K562 (cell line): ENCODE data around the gene C1orf21. TPM values are rescaled to one million over a fixed set of nuclear protein-coding genes. Genes with fewer than 3 reads are reported as not detected.

Source experiments
- ATAC-seq: fragments of 200-7000 bp; cut with Tn5 transposase; 3 replicates; pipeline ENCODE4 v1.9.1; 2020; ENCODE audit warnings: moderate library complexity
- BruUV-seq: library from RNA; stranded (reverse); fragments of 400-500 nt; replicated peaks from 2 replicates; lab custom pipeline; 2021; lab: Mats Ljungman, UMichigan
- CTCF ChIA-PET: fragments of 300-600 bp; formaldehyde crosslinking; extraction: SDS; loops from one replicate; lab custom pipeline; 2021; ENCODE audit warnings: low intra/inter-chr PET ratio; lab: Yijun Ruan, JAX
- POLR2A ChIA-PET: fragments of 300-600, 350-650 bp; sonication (Branson Sonifier 250); formaldehyde crosslinking; extraction: SDS; loops from one replicate; lab custom pipeline; 2021; ENCODE audit warnings: antibody characterized with exemption, inconsistent platforms; lab: Yijun Ruan, JAX
- DNase-seq, 4 experiments: peaks; one replicate each; pipeline versions ENCODE4 v3.0.0 to v3.0.0-alpha.2; 2011 to 2018; ENCODE audit warnings: low spot score in 3 of 4, mixed read lengths in 3 of 4; ENCODE audit errors: extremely low read depth in 1 of 4
- FAIRE-seq: peaks from 2 replicates; lab custom pipeline; 2011; peaks lifted over from hg19 to GRCh38; lab: Jason Lieb, UNC
- H2AFZ ChIP-seq: 2 replicates; pipeline ENCODE4 v1.6.0; 2011; ENCODE audit warnings: low read depth, low read length, control low read depth, inconsistent platforms
- H3K27ac ChIP-seq: fragments of 200-600 bp; 3 replicates; pipeline ENCODE4 v1.8.0; 2011; ENCODE audit warnings: low read depth, mild to moderate bottlenecking, control low read depth, inconsistent platforms, low read length, moderate library complexity, mixed read lengths; ENCODE audit errors: extremely low read depth
- H3K27me3 ChIP-seq, 2 experiments: fragments of 300-600 bp in 1 of 2; 2 replicates in 1 of 2; 3 replicates in 1 of 2; pipeline versions ENCODE4 v1.6.0 to v1.8.0; 2011; ENCODE audit warnings: inconsistent platforms in 2 of 2, low read length in 2 of 2, mild to moderate bottlenecking in 1 of 2, mixed read lengths in 1 of 2, moderate library complexity in 1 of 2; ENCODE audit not compliant: control insufficient read depth in 2 of 2, insufficient read depth in 2 of 2
- H3K36me3 ChIP-seq: fragments of 300-600 bp; 3 replicates; pipeline ENCODE4 v1.8.0; 2011; ENCODE audit warnings: mild to moderate bottlenecking, low read length, inconsistent platforms; ENCODE audit not compliant: control insufficient read depth, insufficient read depth
- H3K4me1 ChIP-seq, 2 experiments: fragments of 200-600 bp in 1 of 2; replicated peaks in 1 of 2; 2 replicates in 1 of 2; 3 replicates in 1 of 2; pipeline versions ENCODE4 v1.5.1 to v1.8.0; 2011; ENCODE audit warnings: inconsistent platforms in 2 of 2, low read length in 2 of 2, mild to moderate bottlenecking in 1 of 2, mixed read lengths in 1 of 2, moderate library complexity in 1 of 2; ENCODE audit not compliant: control insufficient read depth in 2 of 2, insufficient read depth in 2 of 2
- H3K4me2 ChIP-seq: 2 replicates; pipeline ENCODE4 v1.6.1; 2011; ENCODE audit warnings: low read length, control low read depth, inconsistent platforms, mixed read lengths; ENCODE audit not compliant: insufficient read depth
- H3K4me3 ChIP-seq: fragments of 200-600 bp; sonication (generic), shearing (Covaris generic); 2 replicates; pipeline ENCODE4 v1.5.1; 2016; ENCODE audit warnings: control low read depth, inconsistent platforms
- H3K79me2 ChIP-seq: fragments of 200-600 bp; 3 replicates; pipeline ENCODE4 v1.8.0; 2011; ENCODE audit warnings: low read length, inconsistent platforms; ENCODE audit not compliant: control insufficient read depth, insufficient read depth
- H3K9ac ChIP-seq, 2 experiments: 2 replicates each; pipeline versions ENCODE4 v1.6.0 to v1.6.1; 2011; ENCODE audit warnings: low read depth in 2 of 2, low read length in 2 of 2, control low read depth in 1 of 2, inconsistent platforms in 1 of 2, mild to moderate bottlenecking in 1 of 2, mixed read lengths in 1 of 2; ENCODE audit not compliant: insufficient read depth in 1 of 2
- H3K9me1 ChIP-seq: one replicate; pipeline ENCODE4 v1.6.0; 2011; ENCODE audit warnings: inconsistent platforms, mild to moderate bottlenecking, low read length, moderate library complexity; ENCODE audit not compliant: control insufficient read depth, insufficient read depth
- H3K9me3 ChIP-seq: replicated peaks from 2 replicates; pipeline ENCODE4 v1.5.1; 2011; ENCODE audit warnings: low read depth, low read length, inconsistent platforms; ENCODE audit not compliant: control insufficient read depth, insufficient read depth
- H4K20me1 ChIP-seq: replicated peaks from 2 replicates; pipeline ENCODE4 v1.6.1; 2011; ENCODE audit warnings: low read length, inconsistent platforms, mixed read lengths; ENCODE audit not compliant: control insufficient read depth, insufficient read depth
- ATF4 ChIP-seq: fragments of 450-650 bp; formaldehyde crosslinking; IDR thresholded peaks from 2 replicates; pipeline ENCODE4 v1.4.0; 2022; ENCODE audit warnings: mild to moderate bottlenecking, moderate library complexity
- BRF2 ChIP-seq: IDR thresholded peaks from 3 replicates; pipeline ENCODE4 v1.6.1; 2011; ENCODE audit warnings: borderline replicate concordance, mild to moderate bottlenecking; ENCODE audit not compliant: insufficient read length, insufficient read depth
- CEBPZ ChIP-seq: fragments of 150-350 bp; IDR thresholded peaks from 2 replicates; pipeline ENCODE4 v1.6.1; 2014; ENCODE audit warnings: low read depth, mild to moderate bottlenecking, low read length, borderline replicate concordance
- ESRRB ChIP-seq: fragments of 250-450 bp; sonication (Bioruptor Pico); IDR thresholded peaks from 2 replicates; pipeline ENCODE4 v1.5.0; 2020; ENCODE audit warnings: mild to moderate bottlenecking, moderate library complexity, borderline replicate concordance
- JUNB ChIP-seq: fragments of 450-650 bp; formaldehyde crosslinking; conservative IDR thresholded peaks from 2 replicates; pipeline ENCODE4 v1.4.0; 2020; ENCODE audit warnings: mild to moderate bottlenecking
- NCOR1 ChIP-seq: fragments of 450-650 bp; IDR thresholded peaks from 2 replicates; pipeline ENCODE4 v1.6.1; 2016; ENCODE audit warnings: mild to moderate bottlenecking, moderate library complexity
- POLR2AphosphoS2 ChIP-seq: IDR thresholded peaks from 2 replicates; pipeline ENCODE4 v1.6.1; 2012; ENCODE audit warnings: low read length, improper control_type of control experiment
- RNF219 ChIP-seq: fragments of 250-450 bp; sonication (Bioruptor Pico); IDR thresholded peaks from 2 replicates; pipeline ENCODE4 v1.5.0; 2022; ENCODE audit warnings: mild to moderate bottlenecking
- SIN3A ChIP-seq, 2 experiments: fragments of 150-350 bp in 1 of 2; IDR thresholded peaks; 2 replicates each; pipeline ENCODE4 v1.6.1; 2011 to 2016; ENCODE audit warnings: borderline replicate concordance in 2 of 2, low read depth in 2 of 2, low read length in 2 of 2, mild to moderate bottlenecking in 2 of 2, moderate library complexity in 2 of 2; ENCODE audit not compliant: control insufficient read depth in 1 of 2
- ZFP30 ChIP-seq: fragments of 250-450 bp; sonication (Bioruptor Pico); IDR thresholded peaks from 2 replicates; pipeline ENCODE4 v1.8.0; 2022; ENCODE audit warnings: moderate library complexity, mild to moderate bottlenecking, inconsistent platforms, borderline replicate concordance
- ZNF740 ChIP-seq, 3 experiments: fragments of 200-800 bp in 1 of 3; sonication (Bioruptor generic) in 1 of 3; sonication (generic) in 1 of 3; formaldehyde crosslinking in 1 of 3; IDR thresholded peaks; 2 replicates each; pipeline versions ENCODE4 v1.6.1 to v1.8.0; 2016 to 2022; ENCODE audit warnings: mild to moderate bottlenecking in 2 of 3, missing compliant biosample characterization in 2 of 3, missing genetic modification characterization in 2 of 3, missing genetic modification reagents in 1 of 3
- WGBS: fragments of 100-300 bp; shearing (Covaris generic); methylation state at CpG from one replicate; pipeline ENCODE4 v1.1.6; 2016; ENCODE audit warnings: low coverage, mixed read lengths; ENCODE audit not compliant: insufficient coverage; ENCODE audit errors: missing lambda C conversion rate; 5-methylcytosine and 5-hydroxymethylcytosine counted together
- in situ Hi-C: fragments of 300-500 bp; cut with MboI; formaldehyde crosslinking; loops from 4 replicates; pipeline ENCODE4 v1.15.0; 2018; ENCODE audit warnings: inconsistent platforms, mixed read lengths
- intact Hi-C: fragments of 100-400 bp; cut with micrococcal nuclease; formaldehyde crosslinking; loops from 2 replicates; pipeline ENCODE4 v1.14.2; 2022
- polyA plus RNA-seq, 8 experiments: library from polyadenylated mRNA; depleted of rRNA in 4 of 8; stranded (reverse) in 5 of 8; unstranded in 3 of 8; fragments of >200 nt; fragmentation: Nextera tagmentation in 2 of 8; fragmentation: Illumina TruSeq in 1 of 8; extraction: Ambion mirVana in 2 of 8; extraction: Trizol in 1 of 8; gene quantifications; 2 replicates each; pipeline versions ENCODE4 v1.2.1 to v1.2.3, GENCODE V29; 2011 to 2014; ENCODE audit warnings: inconsistent platforms in 1 of 8, missing spikeins in 1 of 8
- total RNA-seq, 7 experiments: library from RNA; depleted of rRNA in 6 of 7; stranded (reverse); fragments of >200 nt in 6 of 7; fragmentation: Illumina TruSeq in 2 of 7; extraction: Trizol in 2 of 7; gene quantifications; 2 replicates each; pipeline versions ENCODE4 v1.2.1 to v1.2.3, GENCODE V29; 2011 to 2021; ENCODE audit warnings: low replicate concordance in 1 of 7

C1orf21 gene
- total and polyA plus RNA-seq, 9 of the 15 experiments (the other 6 are each of a cell fraction or from before 2014, with no cell fraction given): under 0.01 to 0.31 (median 0.07) TPM

DNA sequence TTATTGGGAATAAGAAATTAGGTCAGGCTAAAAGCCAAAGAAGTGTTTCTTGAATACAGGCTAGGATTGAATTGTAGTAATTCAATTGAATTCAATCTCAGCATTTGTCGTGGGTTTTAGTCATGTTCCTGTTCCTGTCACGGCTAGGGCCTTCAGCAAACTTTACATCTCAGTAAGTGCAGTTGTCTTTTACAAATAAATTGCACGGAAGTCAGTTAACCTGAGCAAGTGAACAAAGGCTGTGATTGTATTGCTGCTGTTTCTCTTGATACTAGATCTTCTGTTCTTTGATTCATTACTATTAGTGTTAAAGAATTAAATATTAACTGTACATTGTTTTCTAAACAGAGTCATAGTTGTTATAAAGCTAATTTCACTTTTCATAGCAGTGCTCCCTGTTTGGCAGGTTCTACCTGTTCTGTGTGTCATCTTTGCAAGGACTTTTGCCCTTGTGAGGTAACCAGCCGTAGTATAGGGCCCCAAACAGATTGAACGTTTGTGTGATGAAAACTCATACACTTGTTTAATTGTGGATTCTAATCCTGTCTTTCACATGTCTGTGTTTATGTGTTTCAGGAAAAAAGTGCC, 203.4 kb downstream of the C1orf21 start:
- Histone ChIP-seq H3K4me3 (no peak overlapping the region), H3K4me1 (no peaks in the 10 kb centered on the region), H3K27ac (no peak overlapping the region), H4K20me1 (no peaks in the 10 kb centered on the region), H3K27me3 (peaks cover 0 to 10% of the 10 kb centered on the region in 2 experiments; a peak in 3 of 5 replicates), H3K4me2 (no peak overlapping the region), H3K79me2 (no peaks in the 10 kb centered on the region), H3K9me1 (no peaks in the 10 kb centered on the region), H3K9me3 (no peaks in the 10 kb centered on the region), H2AFZ (no peak overlapping the region), H3K36me3 (no peaks in the 10 kb centered on the region), H3K9ac (no peak overlapping the region)
- no TSS peak for BruUV-seq
- intact Hi-C loops: no loop called here
- WGBS: 0% methylated on average over 5 of the region's 5 CpGs
- CTCF ChIA-PET: no interaction called here
- DNase-seq: no peak
- no peak for FAIRE-seq
- in situ Hi-C loops: no loop called here
- ATAC-seq: no peak
- POLR2A ChIA-PET: interaction anchor here (1.7 kb wide), 1 partner anchor 10 kb away, joined by 3 read pairs; no protein-coding TSS in a partner anchor
- no peak for TF ChIP-seq ZNF740 (CRISPR knock-in tag; IDR thresholded peaks at IDR 0.05)
- TF ChIP-seq ZNF740 (tag; IDR thresholded peaks at IDR 0.05): no peak
- TF ChIP-seq POLR2AphosphoS2: no peak
- no peak for TF ChIP-seq BRF2
- TF ChIP-seq ZFP30 (CRISPR knock-in tag): no peak
- TF ChIP-seq JUNB: no peak
- TF ChIP-seq CEBPZ: no peak
- TF ChIP-seq RNF219 (CRISPR knock-in tag): no peak
- no peak for TF ChIP-seq ESRRB
- no peak for TF ChIP-seq ATF4
- TF ChIP-seq NCOR1: no peak
- no peak for TF ChIP-seq SIN3A (IDR thresholded peaks at IDR 0.05; ENCODE audit: borderline replicate concordance in 2 of 2, control insufficient read depth in 1 of 2, low read depth in 2 of 2, low read length in 2 of 2)
